Smooth muscle cell (in vitro differentiated cells): ENCODE data around the gene SMIM8. TPM values are rescaled to one million over a fixed set of nuclear protein-coding genes. Genes with fewer than 3 reads are reported as not detected.

Source experiments
- DNase-seq: peaks from one replicate; lab custom pipeline; 2025; ENCODE audit not compliant: unreplicated experiment; lab: John Stamatoyannopoulos, UW
- H2AFZ ChIP-seq: fragments of 200-600 bp; sonication (generic); 2 replicates; pipeline ENCODE4 v1.6.0; 2016; ENCODE audit warnings: antibody characterized with exemption, low read depth, mild to moderate bottlenecking
- H3F3A ChIP-seq: fragments of 200-600 bp; sonication (generic); 2 replicates; pipeline ENCODE4 v1.6.0; 2017; ENCODE audit warnings: antibody characterized with exemption, low read depth
- H3K27ac ChIP-seq: fragments of 200-600 bp; sonication (generic); 2 replicates; pipeline ENCODE4 v1.5.1; 2016; ENCODE audit warnings: low read depth, mild to moderate bottlenecking
- H3K27me3 ChIP-seq: fragments of 200-600 bp; sonication (generic); 2 replicates; pipeline ENCODE4 v1.6.1; 2016; ENCODE audit warnings: low read depth, mild to moderate bottlenecking
- H3K36me3 ChIP-seq: fragments of 200-600 bp; sonication (generic); 2 replicates; pipeline ENCODE4 v1.5.1; 2016; ENCODE audit warnings: low read depth
- H3K4me1 ChIP-seq: fragments of 200-600 bp; sonication (generic); 2 replicates; pipeline ENCODE4 v1.5.1; 2016; ENCODE audit warnings: low read depth
- H3K4me2 ChIP-seq: fragments of 200-600 bp; sonication (generic); 2 replicates; pipeline ENCODE4 v1.6.0; 2016; ENCODE audit warnings: mild to moderate bottlenecking
- H3K4me3 ChIP-seq: fragments of 200-600 bp; sonication (generic); 2 replicates; pipeline ENCODE4 v1.5.1; 2016; ENCODE audit warnings: mild to moderate bottlenecking
- H3K79me2 ChIP-seq: fragments of 200-600 bp; sonication (generic); 2 replicates; pipeline ENCODE4 v1.6.0; 2016; ENCODE audit warnings: low read depth, mild to moderate bottlenecking
- H3K9ac ChIP-seq: fragments of 200-600 bp; sonication (generic); 2 replicates; pipeline ENCODE4 v1.6.0; 2016; ENCODE audit warnings: low read depth
- H3K9me3 ChIP-seq: fragments of 200-600 bp; sonication (generic); replicated peaks from 2 replicates; pipeline ENCODE4 v1.5.1; 2016; ENCODE audit warnings: low read depth
- H4K20me1 ChIP-seq: fragments of 200-600 bp; sonication (generic); 2 replicates; pipeline ENCODE4 v1.6.0; 2016; ENCODE audit warnings: low read depth
- CTCF ChIP-seq: fragments of 200-600 bp; sonication (generic); IDR thresholded peaks from 2 replicates; pipeline ENCODE4 v1.5.1; 2017; ENCODE audit warnings: borderline replicate concordance, mild to moderate bottlenecking, antibody characterized with exemption; ENCODE audit not compliant: insufficient read depth, poor library complexity, severe bottlenecking
- WGBS: methylation state at CpG from one replicate; pipeline ENCODE4 v1.1.7; 2016; ENCODE audit warnings: low lambda C conversion rate; 5-methylcytosine and 5-hydroxymethylcytosine counted together
- polyA plus RNA-seq: library from polyadenylated mRNA; unstranded; fragments of >200 nt; fragmentation: Nextera tagmentation; extraction: Ambion mirVana; gene quantifications from 2 replicates; pipeline ENCODE4 v1.2.1, GENCODE V29; 2016
- total RNA-seq: library from RNA; depleted of rRNA; stranded (reverse); fragments of >200 nt; gene quantifications from 2 replicates; pipeline ENCODE4 v1.2.3, GENCODE V29; 2014

Gene SMIM8
- total and polyA plus RNA-seq, 2 experiments from 2014 or later: 8.0 to 9.3 TPM

DNA sequence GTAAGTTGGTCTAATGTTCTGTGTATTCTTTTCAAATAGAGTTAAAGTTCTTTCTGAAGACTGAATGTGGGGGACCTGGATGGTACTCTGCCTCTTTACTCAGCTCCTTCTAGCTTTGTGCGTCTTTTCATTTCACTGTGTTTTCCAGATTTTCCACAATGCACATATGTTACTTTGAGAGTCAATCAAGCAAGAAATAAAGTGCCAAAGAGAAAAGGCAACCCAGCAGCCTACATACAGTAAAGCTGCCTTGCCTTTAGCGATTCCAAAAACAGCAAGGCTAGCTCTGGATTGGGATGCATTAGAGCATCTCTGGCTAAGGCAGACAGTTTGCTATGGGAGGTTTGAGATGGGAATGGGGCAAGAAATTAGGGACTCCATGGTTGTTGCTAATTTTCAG lies 27.5 kb downstream of the SMIM8 start:
- no peaks in the 10 kb centered on the region for H3K9me3 ChIP-seq
- no peaks in the 10 kb centered on the region for H3F3A ChIP-seq
- H3K36me3 ChIP-seq: no peaks in the 10 kb centered on the region
- no peak overlapping the region for H3K4me2 ChIP-seq
- H3K4me1 ChIP-seq: no peaks in the 10 kb centered on the region
- no peak overlapping the region for H3K27ac ChIP-seq
- no peaks in the 10 kb centered on the region for H3K79me2 ChIP-seq
- H4K20me1 ChIP-seq: peaks cover 7% of the 10 kb centered on the region
- H3K27me3 ChIP-seq: no peaks in the 10 kb centered on the region
- no peak for TF ChIP-seq CTCF
- 95% methylated on average over 2 of the region's 2 CpGs for WGBS
- H3K4me3 ChIP-seq: no peak overlapping the region
- H3K9ac ChIP-seq: no peak overlapping the region
- DNase-seq: no peak
- no peak overlapping the region for H2AFZ ChIP-seq

DNA sequence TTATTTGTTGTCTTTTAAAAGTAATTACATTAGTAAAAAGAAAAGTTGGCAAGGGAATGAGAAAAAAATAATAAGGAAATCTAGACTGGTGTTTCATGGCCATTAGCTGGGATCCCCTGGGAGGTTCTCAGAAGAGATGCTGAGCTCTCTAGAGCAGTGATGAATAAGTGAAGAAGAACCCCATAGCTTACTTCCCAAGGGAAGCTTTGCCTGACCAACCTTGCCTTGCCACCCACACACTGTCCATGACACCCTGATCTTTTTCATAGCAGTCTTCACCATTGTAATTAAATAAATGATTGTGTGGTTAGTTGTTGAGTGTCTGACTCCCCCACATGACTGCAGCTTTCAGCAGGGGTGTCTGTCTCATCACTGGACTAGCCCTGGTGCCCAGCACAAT lies 28.1 kb downstream of the SMIM8 start:
- no peak overlapping the region for H3K4me2 ChIP-seq
- H2AFZ ChIP-seq: no peak overlapping the region
- no peaks in the 10 kb centered on the region for H3F3A ChIP-seq
- no peak for TF ChIP-seq CTCF
- H3K79me2 ChIP-seq: no peaks in the 10 kb centered on the region
- no peak overlapping the region for H3K27ac ChIP-seq
- peaks cover under 1% of the 10 kb centered on the region for H4K20me1 ChIP-seq
- H3K36me3 ChIP-seq: no peaks in the 10 kb centered on the region
- no peak overlapping the region for H3K9ac ChIP-seq
- no peak overlapping the region for H3K4me3 ChIP-seq
- DNase-seq: no peak
- H3K27me3 ChIP-seq: no peaks in the 10 kb centered on the region
- H3K4me1 ChIP-seq: no peaks in the 10 kb centered on the region
- no peaks in the 10 kb centered on the region for H3K9me3 ChIP-seq

GRCh38 chr6:87351583-87351982 lies 29.2 kb downstream of the SMIM8 start:
- Histone ChIP-seq H3K27ac (no peak overlapping the region), H3K9me3 (no peaks in the 10 kb centered on the region), H4K20me1 (no peaks in the 10 kb centered on the region), H3K27me3 (no peaks in the 10 kb centered on the region), H3K4me3 (no peak overlapping the region), H3K4me2 (no peak overlapping the region), H3F3A (no peaks in the 10 kb centered on the region), H2AFZ (no peak overlapping the region), H3K79me2 (no peaks in the 10 kb centered on the region), H3K4me1 (no peaks in the 10 kb centered on the region), H3K9ac (no peak overlapping the region), H3K36me3 (no peaks in the 10 kb centered on the region)
- WGBS: 94% methylated on average over 1 of the region's 1 CpG
- TF ChIP-seq CTCF: no peak
- no peak for DNase-seq

DNA sequence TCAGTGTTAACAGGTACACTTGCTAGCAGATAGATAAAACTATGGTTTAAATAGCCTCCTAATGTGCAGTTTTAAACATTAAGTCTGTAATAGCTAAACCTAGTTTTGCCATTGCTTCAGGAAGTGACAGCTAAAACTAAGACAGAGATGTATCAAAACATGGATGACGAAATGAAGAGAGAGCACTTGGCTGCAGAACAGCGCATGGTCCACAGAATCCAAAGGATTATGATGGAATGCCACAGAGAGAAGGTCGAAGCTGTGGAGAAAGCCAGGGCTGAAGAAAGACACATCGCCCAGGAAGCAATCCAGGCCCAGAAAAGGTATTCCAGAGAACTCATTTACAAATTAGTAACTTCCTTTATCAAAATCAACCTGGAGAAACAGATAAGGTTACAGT lies 33.8 kb downstream of the SMIM8 start:
- Histone ChIP-seq H3K79me2 (no peaks in the 10 kb centered on the region), H3K9ac (no peak overlapping the region), H3K4me1 (no peaks in the 10 kb centered on the region), H3K36me3 (no peaks in the 10 kb centered on the region), H3K27ac (no peak overlapping the region), H2AFZ (no peak overlapping the region), H3K27me3 (no peaks in the 10 kb centered on the region), H3K9me3 (no peaks in the 10 kb centered on the region), H4K20me1 (no peaks in the 10 kb centered on the region), H3K4me3 (no peak overlapping the region), H3K4me2 (no peak overlapping the region), H3F3A (no peaks in the 10 kb centered on the region)
- DNase-seq: no peak
- no peak for TF ChIP-seq CTCF
- WGBS: 78% methylated on average over 4 of the region's 4 CpGs
